Upper lobe of left lung (tissue), 4 donors: Measurements from ENCODE around the gene ZNF608.

Experiments used
- EP300 ChIP-seq, 4 donors: sonication (generic); formaldehyde crosslinking; IDR thresholded peaks; one replicate each; pipeline ENCODE4 v1.5.1; 2017; ENCODE audit warnings: antibody characterized with exemption in 4 of 4, control low read depth in 2 of 4
- TF ChIP-seq, protein P1 (sequence below), 6 experiments: fragments of 450-650 bp in 4 of 6; fragments of 200-600 bp in 2 of 6; sonication (generic) in 2 of 6; IDR thresholded peaks; one replicate each; pipeline ENCODE4 v1.5.1; 2016 to 2019; ENCODE audit warnings: antibody characterized with exemption in 6 of 6

- TF ChIP-seq, protein P1, sequence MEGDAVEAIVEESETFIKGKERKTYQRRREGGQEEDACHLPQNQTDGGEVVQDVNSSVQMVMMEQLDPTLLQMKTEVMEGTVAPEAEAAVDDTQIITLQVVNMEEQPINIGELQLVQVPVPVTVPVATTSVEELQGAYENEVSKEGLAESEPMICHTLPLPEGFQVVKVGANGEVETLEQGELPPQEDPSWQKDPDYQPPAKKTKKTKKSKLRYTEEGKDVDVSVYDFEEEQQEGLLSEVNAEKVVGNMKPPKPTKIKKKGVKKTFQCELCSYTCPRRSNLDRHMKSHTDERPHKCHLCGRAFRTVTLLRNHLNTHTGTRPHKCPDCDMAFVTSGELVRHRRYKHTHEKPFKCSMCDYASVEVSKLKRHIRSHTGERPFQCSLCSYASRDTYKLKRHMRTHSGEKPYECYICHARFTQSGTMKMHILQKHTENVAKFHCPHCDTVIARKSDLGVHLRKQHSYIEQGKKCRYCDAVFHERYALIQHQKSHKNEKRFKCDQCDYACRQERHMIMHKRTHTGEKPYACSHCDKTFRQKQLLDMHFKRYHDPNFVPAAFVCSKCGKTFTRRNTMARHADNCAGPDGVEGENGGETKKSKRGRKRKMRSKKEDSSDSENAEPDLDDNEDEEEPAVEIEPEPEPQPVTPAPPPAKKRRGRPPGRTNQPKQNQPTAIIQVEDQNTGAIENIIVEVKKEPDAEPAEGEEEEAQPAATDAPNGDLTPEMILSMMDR (IDR thresholded peaks at IDR 0.05) = no peak
- TF ChIP-seq EP300 (IDR thresholded peaks at IDR 0.05) = no peak
These were observed 18.0 kb downstream of the ZNF608 start for GRCh38 chr5:124728331-124728967.
